CMK (cell line): ENCODE results near the gene ANKMY1.

Experiments used
- DNase-seq: peaks from one replicate; pipeline ENCODE4 v3.0.0-alpha.2; 2010; ENCODE audit warnings: low read depth

ANKMY1 gene

GRCh38 chr2:240434728-240435456 lies 122.9 kb downstream of the ANKMY1 start:
- DNase-seq: no peak

- DNase-seq: no peak
Measured at GRCh38 chr2:240433973-240434727, 123.6 kb downstream of the ANKMY1 start.

GRCh38 chr2:240432820-240433801 lies 124.7 kb downstream of the ANKMY1 start:
- DNase-seq: no peak

GRCh38 chr2:240432430-240432819 lies 125.4 kb downstream of the ANKMY1 start:
- no peak for DNase-seq

GRCh38 chr2:240431661-240432424 lies 125.9 kb downstream of the ANKMY1 start:
- no peak for DNase-seq

GRCh38 chr2:240431271-240431660 lies 126.5 kb downstream of the ANKMY1 start:
- DNase-seq: no peak

GRCh38 chr2:240430595-240430994 lies 127.2 kb downstream of the ANKMY1 start:
- DNase-seq: no peak

- DNase-seq: no peak
Measured at GRCh38 chr2:240429872-240430491, 127.8 kb downstream of the ANKMY1 start.
